Epithelial cell of proximal tubule (primary cell): ENCODE measurements around the gene FBXO31. TPM values are rescaled to one million over a fixed set of nuclear protein-coding genes. Genes with fewer than 3 reads are reported as not detected.
A peak's percentile ranks its signal among the peaks of the same experiment; 100 is the strongest.

Experiments used
- DNase-seq: peaks from one replicate; pipeline ENCODE4 v3.0.0-alpha.2; 2011; ENCODE audit warnings: low read depth
- H3K4me3 ChIP-seq: 2 replicates; pipeline ENCODE4 v1.5.1; 2011; ENCODE audit warnings: low read depth, mild to moderate bottlenecking, low read length
- total RNA-seq: library from RNA; depleted of rRNA; stranded (reverse); fragments of >200 nt; gene quantifications from 2 replicates; pipeline ENCODE4 v1.2.3, GENCODE V29; 2015
- TF ChIP-seq, protein P1 (sequence below): conservative IDR thresholded peaks from 2 replicates; pipeline ENCODE4 v1.5.1; 2012; ENCODE audit warnings: low read depth, mild to moderate bottlenecking, low read length

The FBXO31 gene
- total RNA-seq, 1 donor from 2014 or later: 18.0 TPM

GRCh38 chr16:87351320-87351698 is 32.3 kb downstream of the FBXO31 start:
- TF ChIP-seq, protein P1, sequence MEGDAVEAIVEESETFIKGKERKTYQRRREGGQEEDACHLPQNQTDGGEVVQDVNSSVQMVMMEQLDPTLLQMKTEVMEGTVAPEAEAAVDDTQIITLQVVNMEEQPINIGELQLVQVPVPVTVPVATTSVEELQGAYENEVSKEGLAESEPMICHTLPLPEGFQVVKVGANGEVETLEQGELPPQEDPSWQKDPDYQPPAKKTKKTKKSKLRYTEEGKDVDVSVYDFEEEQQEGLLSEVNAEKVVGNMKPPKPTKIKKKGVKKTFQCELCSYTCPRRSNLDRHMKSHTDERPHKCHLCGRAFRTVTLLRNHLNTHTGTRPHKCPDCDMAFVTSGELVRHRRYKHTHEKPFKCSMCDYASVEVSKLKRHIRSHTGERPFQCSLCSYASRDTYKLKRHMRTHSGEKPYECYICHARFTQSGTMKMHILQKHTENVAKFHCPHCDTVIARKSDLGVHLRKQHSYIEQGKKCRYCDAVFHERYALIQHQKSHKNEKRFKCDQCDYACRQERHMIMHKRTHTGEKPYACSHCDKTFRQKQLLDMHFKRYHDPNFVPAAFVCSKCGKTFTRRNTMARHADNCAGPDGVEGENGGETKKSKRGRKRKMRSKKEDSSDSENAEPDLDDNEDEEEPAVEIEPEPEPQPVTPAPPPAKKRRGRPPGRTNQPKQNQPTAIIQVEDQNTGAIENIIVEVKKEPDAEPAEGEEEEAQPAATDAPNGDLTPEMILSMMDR: no peak
- DNase-seq: no peak
- H3K4me3 ChIP-seq: no peak overlapping the region

GRCh38 chr16:87350681-87351319 is 32.8 kb downstream of the FBXO31 start:
- H3K4me3 ChIP-seq: no peak overlapping the region

GRCh38 chr16:87350031-87350430 is 33.5 kb downstream of the FBXO31 start:
- TF ChIP-seq, protein P1: no peak
- no peak for DNase-seq
- H3K4me3 ChIP-seq: no peak overlapping the region

More at GRCh38 chr16:87350681-87351319, 32.8 kb downstream of the FBXO31 start:
- TF ChIP-seq, protein P1: no peak
- no peak for DNase-seq

DNA sequence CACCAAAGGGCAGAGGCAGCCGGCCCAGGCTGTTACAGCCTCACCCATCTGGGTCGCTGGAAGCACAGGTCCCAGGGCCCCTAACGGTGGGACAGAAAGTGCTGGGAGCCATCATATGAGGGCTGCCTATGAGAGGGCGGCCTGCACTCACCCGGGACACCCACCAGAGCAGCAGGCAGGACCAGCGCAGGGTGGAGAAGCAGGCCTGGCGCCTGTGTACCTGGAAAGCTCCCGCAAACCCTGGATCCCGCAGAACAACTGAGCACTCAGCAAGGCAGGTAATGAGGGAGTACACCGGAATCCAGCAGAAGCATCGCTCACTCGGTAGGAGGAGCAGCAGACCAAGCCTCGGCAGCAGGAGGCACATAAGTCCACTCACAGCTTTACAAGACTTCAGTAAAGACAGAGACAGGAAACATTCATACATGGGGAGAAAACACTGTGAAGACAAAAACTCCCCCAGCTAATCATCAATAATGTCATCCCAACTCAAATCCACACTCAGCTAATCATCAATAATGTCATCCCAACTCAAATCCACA is 34.9 kb downstream of the FBXO31 start:
- TF ChIP-seq, protein P1: no peak
- no peak overlapping the region for H3K4me3 ChIP-seq
- DNase-seq: no peak

DNA sequence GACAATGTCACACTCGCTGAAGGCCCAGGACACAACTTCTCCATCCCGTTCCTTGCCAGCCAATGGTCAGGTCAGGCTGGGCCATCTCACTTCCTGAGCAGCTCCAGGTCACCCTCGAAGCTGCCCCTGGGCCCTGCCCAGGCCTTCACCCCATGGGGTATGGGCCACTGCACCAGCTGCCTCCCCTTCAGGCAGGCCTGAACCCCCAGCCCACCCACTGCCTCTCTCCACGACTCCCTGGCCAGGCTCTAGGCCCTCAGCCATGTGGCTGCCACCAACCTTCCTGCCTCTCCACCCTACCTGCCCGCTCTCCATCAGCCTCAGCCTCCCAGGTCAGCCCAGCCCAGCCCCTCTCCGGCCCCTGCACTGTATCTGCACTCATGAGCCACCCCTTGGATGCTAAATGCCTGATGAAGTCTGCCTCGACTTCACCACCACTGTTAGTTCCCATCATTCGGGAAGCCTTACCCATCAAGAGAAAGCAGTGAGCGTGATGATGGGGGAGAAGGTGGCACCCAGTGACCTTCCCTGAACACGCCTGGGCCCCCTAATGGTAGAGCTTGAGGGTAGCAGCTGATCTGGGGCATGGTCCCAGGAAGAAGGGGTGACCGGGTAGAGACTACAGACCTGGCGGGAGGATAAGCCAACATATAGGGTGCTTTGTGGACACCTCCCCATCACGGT is 35.5 kb downstream of the FBXO31 start:
- DNase-seq: no peak
- no peak overlapping the region for H3K4me3 ChIP-seq
- TF ChIP-seq, protein P1: peak; percentile 10

GRCh38 chr16:87346517-87347060 is 37.0 kb downstream of the FBXO31 start:
- DNase-seq: no peak
- TF ChIP-seq, protein P1: no peak
- H3K4me3 ChIP-seq: no peak overlapping the region
